Measurements from ENCODE around the gene SH3RF3.
A peak's percentile ranks its signal among the peaks of the same experiment; 100 is the strongest.
"Not testable (repeated sequence)": the region's sequence is repeated elsewhere in the genome, so short reads cannot be mapped to it uniquely, and the experiment has no call there.

The SH3RF3 gene

GRCh38 chr2:109120166-109120565 lies 8.8 kb upstream of the SH3RF3 start:
- DNase-seq, result no peak

GRCh38 chr2:109120686-109121085 lies 8.3 kb upstream of the SH3RF3 start:
- not testable (repeated sequence) for DNase-seq

DNA sequence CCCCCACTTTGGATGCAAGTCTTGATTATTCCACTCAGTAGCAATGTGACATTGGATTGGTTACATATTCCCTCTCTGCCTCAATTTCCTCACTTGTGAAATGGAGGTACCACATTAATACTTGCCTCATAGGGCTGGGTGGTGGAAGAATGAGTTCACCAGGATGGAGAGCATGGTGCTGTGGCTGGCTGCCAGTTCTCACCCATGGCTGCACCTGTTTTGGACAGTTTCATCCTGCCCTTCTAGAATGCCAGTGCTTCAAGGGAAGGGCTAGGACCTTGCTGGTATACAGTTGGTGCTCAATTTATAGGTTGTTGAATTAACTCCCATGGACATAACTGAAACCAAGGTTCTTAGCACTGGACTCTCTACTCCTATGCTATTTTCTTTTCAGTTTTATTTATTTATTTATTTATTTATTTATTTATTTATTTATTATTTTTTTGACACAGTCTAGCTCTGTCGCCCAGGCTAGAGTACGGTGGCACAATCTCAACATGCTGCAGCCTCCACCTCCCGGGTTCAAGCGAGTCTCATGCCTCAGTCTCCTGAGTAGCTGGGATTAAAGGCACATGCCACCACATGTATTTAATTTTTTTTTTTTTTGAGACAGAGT lies 5.3 kb upstream of the SH3RF3 start:
- no peak for DNase-seq

- DNase-seq, result no peak
Measured at GRCh38 chr2:109124982-109125592, 3.9 kb upstream of the SH3RF3 start.

GRCh38 chr2:109125593-109126500 lies 3.2 kb upstream of the SH3RF3 start:
- no peak for DNase-seq

- DNase-seq, result no peak
Measured at GRCh38 chr2:109126501-109126860, 2.5 kb upstream of the SH3RF3 start.

DNA sequence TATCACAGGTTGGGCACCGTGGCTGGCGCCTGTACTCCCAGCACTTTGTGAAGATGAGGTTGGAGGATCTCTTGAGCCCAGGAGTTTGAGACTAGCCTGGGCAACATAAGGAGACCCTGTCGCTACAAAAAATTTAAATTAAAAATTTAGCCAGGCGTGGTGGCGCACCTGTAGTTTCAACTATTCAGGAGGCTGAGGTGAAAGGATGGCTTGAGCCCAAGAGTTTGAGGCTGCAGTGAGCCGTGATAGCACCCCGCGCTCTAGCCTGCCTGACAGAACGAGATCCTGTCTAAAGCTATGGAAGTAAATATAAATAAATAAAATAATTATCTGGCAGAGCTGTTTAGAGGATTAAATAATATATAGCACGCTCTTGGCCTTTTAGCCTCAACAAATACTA lies 1.4 kb upstream of the SH3RF3 start:
- no peak for DNase-seq

GRCh38 chr2:109128048-109128615 lies 873 bp upstream of the SH3RF3 start:
- DNase-seq, result peak; percentile 63 to 70

DNA sequence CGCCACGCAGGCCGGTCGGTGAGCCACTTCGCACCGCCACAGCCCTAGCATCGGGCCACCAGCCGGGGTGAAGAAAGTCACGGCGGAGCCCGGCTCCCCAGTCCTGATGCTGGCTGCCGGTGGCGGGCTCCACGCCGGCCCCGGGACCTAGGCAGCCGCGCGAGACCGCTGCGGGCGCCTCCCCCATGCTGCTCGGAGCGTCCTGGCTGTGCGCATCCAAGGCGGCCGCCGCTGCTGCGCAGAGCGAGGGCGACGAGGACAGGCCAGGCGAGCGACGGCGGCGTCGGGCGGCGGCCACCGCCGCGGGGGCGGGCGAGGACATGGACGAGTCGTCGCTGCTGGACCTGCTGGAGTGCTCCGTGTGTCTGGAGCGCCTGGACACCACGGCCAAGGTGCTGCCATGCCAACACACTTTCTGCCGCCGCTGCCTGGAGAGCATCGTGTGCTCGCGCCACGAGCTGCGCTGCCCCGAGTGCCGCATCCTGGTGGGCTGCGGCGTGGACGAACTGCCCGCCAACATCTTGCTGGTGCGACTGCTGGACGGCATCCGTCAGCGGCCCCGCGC lies 433 bp downstream of the SH3RF3 start:
- DNase-seq, result peak in 1 of 2 donors; percentile 18

DNA sequence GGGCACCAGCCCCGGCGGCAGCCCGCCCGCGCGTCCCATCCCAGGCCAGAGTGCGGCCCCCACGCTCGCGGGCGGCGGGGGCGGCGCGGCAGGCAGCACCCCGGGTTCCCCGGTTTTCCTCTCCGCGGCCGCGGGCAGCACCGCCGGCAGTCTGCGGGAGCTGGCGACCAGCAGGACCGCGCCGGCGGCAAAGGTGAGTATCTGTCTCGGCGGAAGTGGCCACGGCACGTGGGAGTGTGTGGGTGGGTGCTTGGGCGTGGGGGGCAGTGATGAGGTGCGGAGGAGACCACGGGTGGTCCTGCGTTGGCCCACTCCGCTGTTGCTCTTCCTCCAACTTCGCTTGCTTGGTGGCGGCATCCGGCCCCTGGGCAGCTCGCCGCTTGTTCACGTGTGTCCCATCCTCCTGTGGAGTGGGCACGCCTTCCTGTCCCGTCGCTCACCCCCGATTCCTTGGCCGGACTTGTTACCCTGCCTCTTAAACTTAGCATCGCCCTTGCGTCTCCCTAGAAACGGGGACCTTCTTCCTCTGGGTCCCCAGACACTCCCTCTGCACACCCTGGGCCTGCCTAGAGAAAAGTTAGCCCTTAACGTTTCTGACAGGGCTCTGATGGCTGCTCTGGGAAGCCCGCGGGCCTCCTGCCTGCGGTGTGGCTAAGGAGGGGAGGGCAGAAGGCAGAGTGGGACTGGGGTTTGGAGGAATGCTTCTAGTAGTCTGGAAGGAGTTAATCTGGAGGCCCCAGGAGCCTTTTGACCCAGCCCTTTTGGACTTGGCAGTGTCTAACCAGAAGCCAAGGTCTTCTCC lies 1.1 kb downstream of the SH3RF3 start:
- DNase-seq, result peak in 1 of 2 donors; percentile 21

DNA sequence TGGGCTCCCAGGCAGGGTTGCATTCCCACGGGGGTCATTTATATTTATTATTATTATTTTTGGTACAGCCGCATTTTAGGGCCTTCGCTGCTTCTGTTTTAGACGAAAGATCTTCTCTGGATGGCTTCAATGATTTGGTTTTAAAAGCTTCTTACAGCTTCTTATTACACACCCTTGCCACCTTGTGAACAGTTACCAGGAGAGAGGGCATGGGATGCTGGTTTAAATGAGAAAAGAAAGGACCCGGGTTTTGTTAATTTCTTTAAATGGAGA lies 1.7 kb downstream of the SH3RF3 start:
- no peak for DNase-seq

DNA sequence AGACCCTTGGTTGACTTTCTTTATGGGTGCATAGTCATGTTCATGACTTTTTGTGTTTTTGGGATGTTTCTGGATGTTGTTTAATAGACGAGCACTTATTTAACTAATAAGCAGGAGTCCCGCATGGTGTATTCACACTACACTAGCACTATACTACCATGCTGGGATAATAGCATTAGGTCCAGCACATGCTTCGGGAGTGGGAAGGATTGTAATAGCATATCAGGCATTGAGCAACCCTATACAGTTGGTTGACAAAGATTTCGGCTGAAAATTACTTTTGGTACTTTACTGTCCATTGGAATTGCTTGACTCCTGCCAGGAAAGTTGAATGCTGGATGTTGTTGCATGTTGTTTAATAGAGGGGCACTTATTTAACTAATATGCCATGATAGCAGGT lies 2.8 kb downstream of the SH3RF3 start:
- DNase-seq, result no peak

GRCh38 chr2:109132626-109133025 lies 3.6 kb downstream of the SH3RF3 start:
- no peak for DNase-seq

DNA sequence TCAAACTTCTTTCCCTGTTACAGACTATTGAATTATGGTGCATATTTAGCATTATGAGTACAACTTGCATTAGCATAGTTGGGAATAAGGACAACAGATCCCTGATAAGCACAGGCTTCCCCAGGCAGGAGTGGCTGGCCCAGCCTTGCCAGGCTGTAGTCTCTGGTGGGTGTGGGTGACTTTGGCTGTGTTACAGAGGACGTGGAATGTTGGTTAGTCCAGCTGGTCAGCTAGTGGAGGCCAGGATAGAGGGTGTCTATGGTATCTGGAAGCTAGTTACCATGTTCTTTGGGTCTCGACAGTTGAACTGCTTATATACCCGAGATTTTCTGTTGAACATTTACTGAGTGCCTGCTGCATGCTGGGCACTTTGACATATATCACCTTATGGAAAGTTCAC lies 4.7 kb downstream of the SH3RF3 start:
- DNase-seq, result no peak

DNA sequence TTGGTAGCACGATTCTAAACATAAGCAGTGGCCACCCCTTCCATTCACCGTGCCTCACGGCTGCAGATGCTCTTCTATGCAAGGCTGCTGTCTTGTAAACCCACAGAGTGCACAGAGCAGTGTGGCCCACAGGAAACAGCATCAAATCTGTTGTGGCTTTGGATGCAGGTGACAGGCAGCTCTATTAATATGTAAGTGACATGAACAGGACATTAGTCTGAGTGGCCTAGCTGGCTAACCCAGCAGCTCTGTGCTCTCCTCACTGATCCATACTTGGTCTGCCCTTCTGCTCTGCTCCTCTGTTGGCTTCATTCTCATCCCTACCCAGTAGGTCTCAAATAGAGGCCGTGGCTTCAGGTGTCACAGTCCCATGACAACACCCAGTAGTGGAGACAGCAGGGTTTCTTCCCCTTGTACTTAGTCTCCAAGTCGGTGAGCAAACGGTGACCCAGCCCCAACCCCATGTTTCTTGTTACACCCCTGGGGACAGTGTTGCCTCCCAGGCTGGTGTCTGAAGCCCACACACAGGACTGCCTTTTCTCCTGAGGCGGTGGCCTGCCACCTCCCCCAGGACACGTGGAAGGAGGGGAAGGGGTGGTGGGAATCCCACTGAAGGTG lies 5.8 kb downstream of the SH3RF3 start:
- no peak for DNase-seq

DNA sequence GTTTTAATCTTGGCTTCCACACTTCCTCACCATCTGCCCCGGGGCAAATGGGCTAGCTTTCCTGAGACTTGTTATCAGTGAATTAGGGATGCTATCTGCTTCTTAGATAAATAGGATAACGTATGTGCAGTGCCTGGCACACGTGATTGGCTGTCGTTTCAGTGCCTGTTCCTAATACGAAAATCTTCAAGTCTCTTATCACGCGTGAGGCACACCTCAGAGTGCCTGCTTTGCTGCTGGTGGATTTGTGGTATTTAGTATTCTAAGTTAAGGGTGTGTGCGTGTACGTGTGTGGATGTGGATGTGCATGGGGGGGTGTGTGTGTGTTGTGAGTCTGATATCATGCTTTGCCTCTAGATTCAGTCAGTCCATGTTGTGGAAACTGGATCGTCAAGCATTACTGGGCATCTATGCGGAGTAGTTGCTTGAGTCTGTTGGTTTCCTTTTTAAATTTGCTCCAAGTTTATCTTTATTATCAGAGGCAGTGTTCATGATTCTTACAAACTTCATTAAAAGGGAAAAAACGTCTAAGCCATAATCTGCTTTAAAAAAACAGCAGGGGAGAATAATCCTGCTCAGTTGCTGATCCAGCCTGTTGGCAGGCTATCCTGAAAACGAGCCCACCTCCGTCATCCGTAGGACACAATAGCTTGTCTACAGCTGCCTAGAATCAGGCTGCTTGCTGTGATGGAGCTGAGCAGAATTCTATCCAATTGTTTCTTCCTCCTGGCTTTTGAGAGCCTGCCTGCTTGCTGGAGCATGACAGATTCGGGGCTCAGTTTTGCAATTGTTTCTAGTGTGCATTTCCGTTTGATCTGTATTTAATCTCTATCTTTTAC lies 6.6 kb downstream of the SH3RF3 start:
- DNase-seq, result no peak

GRCh38 chr2:109136542-109136941 lies 7.5 kb downstream of the SH3RF3 start:
- no peak for DNase-seq

GRCh38 chr2:109137616-109138015 lies 8.6 kb downstream of the SH3RF3 start:
- DNase-seq, result no peak

DNA sequence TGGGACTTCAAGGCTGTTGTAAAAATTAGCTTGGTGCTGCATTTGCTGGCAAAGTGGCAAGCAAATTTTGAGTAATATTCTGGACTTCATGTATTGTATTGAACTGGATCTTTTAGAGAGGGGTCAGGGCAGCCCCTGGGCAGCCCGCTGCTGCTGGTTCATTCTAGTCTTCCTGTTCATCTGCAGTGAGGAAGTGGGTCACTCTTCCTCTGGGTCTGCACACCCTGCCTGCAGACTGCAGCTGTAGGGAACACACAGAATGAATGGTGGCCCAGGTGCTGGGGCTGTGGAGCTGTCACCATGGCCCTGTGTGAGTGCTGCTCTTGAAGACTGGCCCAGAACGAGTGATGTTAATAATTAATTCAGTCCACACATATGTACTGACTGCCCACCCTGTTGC lies 9.4 kb downstream of the SH3RF3 start:
- no peak for DNase-seq

- no peak for DNase-seq
Measured at GRCh38 chr2:109139002-109139401, 10.0 kb downstream of the SH3RF3 start.

- no peak for DNase-seq
Measured at GRCh38 chr2:109139865-109140396, 10.9 kb downstream of the SH3RF3 start.

Data from activated CD4-positive, alpha-beta T cell treated with anti-CD3 and anti-CD28 coated beads for 4 hours (primary cell).